Measurements from ENCODE around the gene GPR37L1. TPM values are rescaled to one million over a fixed set of nuclear protein-coding genes. Genes with fewer than 3 reads are reported as not detected.

GPR37L1 gene
- total and polyA plus RNA-seq, 10 of the 15 experiments (the other 5 are each of a cell fraction or from before 2014, with no cell fraction given): under 0.01 to 0.08 (median 0.02) TPM; not detected in 5

DNA sequence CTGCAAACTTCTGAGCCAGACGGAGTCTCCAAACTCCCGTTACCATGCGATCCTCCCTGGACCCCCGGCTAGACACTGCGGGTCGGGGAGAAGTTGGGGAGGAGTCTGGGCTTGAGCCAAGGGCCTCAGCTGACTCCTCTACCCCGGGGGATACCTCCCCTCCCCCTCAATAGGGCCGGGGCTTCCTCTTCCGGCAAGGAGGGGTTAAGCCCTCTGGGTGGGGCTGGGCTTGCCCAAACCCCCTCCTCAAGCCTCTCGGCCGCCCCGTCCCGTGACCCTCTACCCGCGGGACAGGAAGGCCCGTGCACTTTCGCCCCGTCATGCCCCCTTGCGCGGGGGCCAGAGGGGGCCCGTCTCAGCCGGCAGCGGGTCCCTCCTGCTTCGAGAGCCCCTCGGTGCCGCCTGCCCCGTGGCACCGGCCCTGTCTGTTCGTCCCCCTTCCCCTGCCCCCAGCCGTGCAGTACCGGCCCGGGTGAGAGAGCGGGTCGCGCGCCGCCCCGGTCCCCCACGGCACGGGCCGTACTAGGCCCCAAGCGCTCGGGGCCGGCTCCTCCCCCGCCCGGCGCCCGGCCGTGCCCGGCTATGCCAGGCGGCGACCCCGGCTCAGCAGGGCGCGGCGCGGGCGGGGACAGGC, 21.2 kb downstream of the GPR37L1 start:
- no peak for FAIRE-seq
- WGBS (ENCODE audit: insufficient coverage, insufficient replicate concordance, low lambda C conversion rate, missing lambda C conversion rate): 0% methylated on average over 28 of the region's 58 CpGs
- Histone ChIP-seq H3K79me2 (ENCODE audit: control insufficient read depth, insufficient read depth, low read length) (peaks cover 32% of the 10 kb centered on the region), H3K9me3 (replicated peaks; ENCODE audit: control insufficient read depth, insufficient read depth, low read length) (no peaks in the 10 kb centered on the region), H3K27ac (ENCODE audit: control insufficient read depth, insufficient read depth) (peak overlapping the region; percentile 76), H3K4me3 (peak overlapping the region; percentile 86), H3K4me1 (ENCODE audit: control insufficient read depth, insufficient read depth, low read length) (peaks cover 14% of the 10 kb centered on the region), H3K9ac (ENCODE audit: control insufficient read depth, insufficient read depth, low read length) (peak overlapping the region; percentile 91), H4K20me1 (ENCODE audit: control insufficient read depth, insufficient read depth) (no peaks in the 10 kb centered on the region; the same call in 1 of the 2 replicates), H3K4me2 (ENCODE audit: control insufficient read depth, insufficient read depth) (peak overlapping the region; percentile 79), H3K27me3 (replicated peaks in 1 of 2; ENCODE audit: control insufficient read depth in 2 of 2, insufficient read depth in 2 of 2, low read length in 1 of 2) (no peaks in the 10 kb centered on the region), H3K36me3 (ENCODE audit: control insufficient read depth in 2 of 2, insufficient read depth in 2 of 2, low read length in 1 of 2) (peaks cover 4 to 8% of the 10 kb centered on the region in 2 experiments; a peak in 3 of 4 replicates), H2AFZ (ENCODE audit: control insufficient read depth, low read depth, low read length) (peak overlapping the region; percentile 33)
- ChIA-PET POLR2A (interaction anchor here (0.7 to 1.7 kb wide), 3 partner anchors 12 to 21 kb away, joined by 3 to 9 read pairs (median 4); partner anchors contain the start of gene PTPN7), CTCF (interaction anchor here (0.6 to 3.5 kb wide), 9 partner anchors 9 to 248 kb away, joined by 3 to 25 read pairs (median 6); partner anchors contain the start of gene PTPN7), RAD21 (ENCODE audit: unreplicated experiment) (interaction anchor here (0.9 to 1.9 kb wide), 6 partner anchors 9 to 134 kb away, joined by 3 to 11 read pairs (median 4); partner anchors contain the start of genes ELF3 and PTPN7), SMC1A (ENCODE audit: uncharacterized antibody, unreplicated experiment) (interaction anchor here (1.2 to 2.4 kb wide), 8 partner anchors 8 to 198 kb away, joined by 3 to 11 read pairs (median 4); partner anchors contain the start of genes PTPN7 and UBE2T)
- intact Hi-C loops (cut with micrococcal nuclease; ENCODE audit: unreplicated experiment): no loop called here
- BruUV-seq (replicated peaks): TSS peak; percentile 45
- ATAC-seq: peak; percentile 56
- in situ Hi-C loops (cut with MboI): no loop called here
- no peak for DNase-seq (ENCODE audit: low read depth, low spot score)
- TF ChIP-seq CREB1 (IDR thresholded peaks at IDR 0.05; ENCODE audit: low read depth): no peak
- TF ChIP-seq HDGF (IDR thresholded peaks at IDR 0.05): no peak
- TF ChIP-seq IKZF1 (conservative IDR thresholded peaks at IDR 0.05): no peak
- TF ChIP-seq CHD2 (IDR thresholded peaks at IDR 0.05; ENCODE audit: borderline replicate concordance, low read depth, low read length): 0 out of 2 replicates have a peak, but pooled peaks have one; percentile 41
- TF ChIP-seq BRCA1 (IDR thresholded peaks at IDR 0.05; ENCODE audit: low read depth, low read length): no peak
- TF ChIP-seq MEF2B (IDR thresholded peaks at IDR 0.05; ENCODE audit: partially characterized antibody, poor library complexity, severe bottlenecking): peak; percentile 44
- TF ChIP-seq, protein P1, sequence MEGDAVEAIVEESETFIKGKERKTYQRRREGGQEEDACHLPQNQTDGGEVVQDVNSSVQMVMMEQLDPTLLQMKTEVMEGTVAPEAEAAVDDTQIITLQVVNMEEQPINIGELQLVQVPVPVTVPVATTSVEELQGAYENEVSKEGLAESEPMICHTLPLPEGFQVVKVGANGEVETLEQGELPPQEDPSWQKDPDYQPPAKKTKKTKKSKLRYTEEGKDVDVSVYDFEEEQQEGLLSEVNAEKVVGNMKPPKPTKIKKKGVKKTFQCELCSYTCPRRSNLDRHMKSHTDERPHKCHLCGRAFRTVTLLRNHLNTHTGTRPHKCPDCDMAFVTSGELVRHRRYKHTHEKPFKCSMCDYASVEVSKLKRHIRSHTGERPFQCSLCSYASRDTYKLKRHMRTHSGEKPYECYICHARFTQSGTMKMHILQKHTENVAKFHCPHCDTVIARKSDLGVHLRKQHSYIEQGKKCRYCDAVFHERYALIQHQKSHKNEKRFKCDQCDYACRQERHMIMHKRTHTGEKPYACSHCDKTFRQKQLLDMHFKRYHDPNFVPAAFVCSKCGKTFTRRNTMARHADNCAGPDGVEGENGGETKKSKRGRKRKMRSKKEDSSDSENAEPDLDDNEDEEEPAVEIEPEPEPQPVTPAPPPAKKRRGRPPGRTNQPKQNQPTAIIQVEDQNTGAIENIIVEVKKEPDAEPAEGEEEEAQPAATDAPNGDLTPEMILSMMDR (IDR thresholded peaks at IDR 0.05 in 2 of 3, conservative IDR thresholded peaks at IDR 0.05 in 1 of 3; ENCODE audit: control insufficient read depth in 2 of 3, extremely low read depth in 1 of 3, insufficient read depth in 1 of 3, low read depth in 3 of 3, low read length in 3 of 3): no peak
- no peak for TF ChIP-seq ASH2L (IDR thresholded peaks at IDR 0.05; ENCODE audit: borderline replicate concordance, low read depth)
- TF ChIP-seq, protein P2, sequence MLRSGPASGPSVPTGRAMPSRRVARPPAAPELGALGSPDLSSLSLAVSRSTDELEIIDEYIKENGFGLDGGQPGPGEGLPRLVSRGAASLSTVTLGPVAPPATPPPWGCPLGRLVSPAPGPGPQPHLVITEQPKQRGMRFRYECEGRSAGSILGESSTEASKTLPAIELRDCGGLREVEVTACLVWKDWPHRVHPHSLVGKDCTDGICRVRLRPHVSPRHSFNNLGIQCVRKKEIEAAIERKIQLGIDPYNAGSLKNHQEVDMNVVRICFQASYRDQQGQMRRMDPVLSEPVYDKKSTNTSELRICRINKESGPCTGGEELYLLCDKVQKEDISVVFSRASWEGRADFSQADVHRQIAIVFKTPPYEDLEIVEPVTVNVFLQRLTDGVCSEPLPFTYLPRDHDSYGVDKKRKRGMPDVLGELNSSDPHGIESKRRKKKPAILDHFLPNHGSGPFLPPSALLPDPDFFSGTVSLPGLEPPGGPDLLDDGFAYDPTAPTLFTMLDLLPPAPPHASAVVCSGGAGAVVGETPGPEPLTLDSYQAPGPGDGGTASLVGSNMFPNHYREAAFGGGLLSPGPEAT (IDR thresholded peaks at IDR 0.05; ENCODE audit: low read depth): no peak
- TF ChIP-seq TBL1XR1 (IDR thresholded peaks at IDR 0.05; ENCODE audit: low read depth, low read length): no peak
- no peak for TF ChIP-seq FOXM1 (IDR thresholded peaks at IDR 0.05; ENCODE audit: low read depth, low read length)
- no peak for TF ChIP-seq TCF3 (IDR thresholded peaks at IDR 0.05; ENCODE audit: borderline replicate concordance, insufficient read depth, low read depth, low read length)
- TF ChIP-seq POU2F2 (IDR thresholded peaks at IDR 0.05; ENCODE audit: borderline replicate concordance, low read depth, low read length): no peak
- TF ChIP-seq, protein P3, sequence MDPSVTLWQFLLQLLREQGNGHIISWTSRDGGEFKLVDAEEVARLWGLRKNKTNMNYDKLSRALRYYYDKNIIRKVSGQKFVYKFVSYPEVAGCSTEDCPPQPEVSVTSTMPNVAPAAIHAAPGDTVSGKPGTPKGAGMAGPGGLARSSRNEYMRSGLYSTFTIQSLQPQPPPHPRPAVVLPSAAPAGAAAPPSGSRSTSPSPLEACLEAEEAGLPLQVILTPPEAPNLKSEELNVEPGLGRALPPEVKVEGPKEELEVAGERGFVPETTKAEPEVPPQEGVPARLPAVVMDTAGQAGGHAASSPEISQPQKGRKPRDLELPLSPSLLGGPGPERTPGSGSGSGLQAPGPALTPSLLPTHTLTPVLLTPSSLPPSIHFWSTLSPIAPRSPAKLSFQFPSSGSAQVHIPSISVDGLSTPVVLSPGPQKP (IDR thresholded peaks at IDR 0.05; ENCODE audit: low read depth, low read length): 0 out of 2 replicates have a peak, but pooled peaks have one; percentile 29
- TF ChIP-seq, protein P4, sequence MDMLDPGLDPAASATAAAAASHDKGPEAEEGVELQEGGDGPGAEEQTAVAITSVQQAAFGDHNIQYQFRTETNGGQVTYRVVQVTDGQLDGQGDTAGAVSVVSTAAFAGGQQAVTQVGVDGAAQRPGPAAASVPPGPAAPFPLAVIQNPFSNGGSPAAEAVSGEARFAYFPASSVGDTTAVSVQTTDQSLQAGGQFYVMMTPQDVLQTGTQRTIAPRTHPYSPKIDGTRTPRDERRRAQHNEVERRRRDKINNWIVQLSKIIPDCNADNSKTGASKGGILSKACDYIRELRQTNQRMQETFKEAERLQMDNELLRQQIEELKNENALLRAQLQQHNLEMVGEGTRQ (IDR thresholded peaks at IDR 0.05; ENCODE audit: borderline replicate concordance, low read depth, low read length): no peak; the same call in 1 of the 2 replicates
- TF ChIP-seq WRNIP1 (IDR thresholded peaks at IDR 0.05; ENCODE audit: borderline replicate concordance, low read depth, low read length): no peak
- no peak for TF ChIP-seq STAT3 (IDR thresholded peaks at IDR 0.05; ENCODE audit: low read depth, low read length)
